Kidney (tissue), 14 donors: ENCODE results near the gene MAPK1. TPM values are rescaled to one million over a fixed set of nuclear protein-coding genes. Genes with fewer than 3 reads are reported as not detected.

Experiments used
- DNase-seq, 5 donors: peaks; one replicate each; pipeline ENCODE4 v3.0.0-alpha.2; 2013 to 2020
- FAIRE-seq: peaks from 2 replicates; lab custom pipeline; 2012; peaks lifted over from hg19 to GRCh38; lab: Jason Lieb, UNC
- H3K27ac ChIP-seq, 2 donors: one replicate each; pipeline ENCODE4 v1.7.0; 2013; ENCODE audit warnings: low read depth in 2 of 2, low read length in 2 of 2, inconsistent platforms in 1 of 2
- H3K27me3 ChIP-seq: one replicate; pipeline ENCODE4 v1.7.1; 2013; ENCODE audit warnings: low read length, inconsistent platforms; ENCODE audit not compliant: control insufficient read depth, insufficient read depth
- H3K36me3 ChIP-seq, 3 donors: one replicate each; pipeline versions ENCODE4 v1.7.0 to v1.7.1; 2013; ENCODE audit warnings: low read length in 3 of 3, control low read depth in 1 of 3, inconsistent platforms in 1 of 3; ENCODE audit not compliant: insufficient read depth in 3 of 3, control insufficient read depth in 2 of 3
- H3K4me1 ChIP-seq, 3 donors: one replicate each; pipeline versions ENCODE4 v1.7.0 to v1.7.1; 2013; ENCODE audit warnings: low read length in 3 of 3, inconsistent platforms in 1 of 3, low read depth in 1 of 3; ENCODE audit not compliant: control insufficient read depth in 2 of 3, insufficient read depth in 2 of 3
- H3K4me3 ChIP-seq, 3 donors: one replicate each; pipeline versions ENCODE4 v1.7.0 to v1.8.1; 2013; ENCODE audit warnings: low read length in 3 of 3, control low read depth in 1 of 3, inconsistent platforms in 1 of 3
- H3K9ac ChIP-seq, 3 donors: one replicate each; pipeline versions ENCODE4 v1.7.0 to v1.7.1; 2013; ENCODE audit warnings: low read length in 3 of 3, control low read depth in 1 of 3, inconsistent platforms in 1 of 3
- H3K9me3 ChIP-seq, 3 donors: one replicate each; pipeline versions ENCODE4 v1.7.0 to v1.7.1; 2013; ENCODE audit warnings: low read length in 3 of 3, control low read depth in 1 of 3, inconsistent platforms in 1 of 3; ENCODE audit not compliant: control insufficient read depth in 2 of 3, insufficient read depth in 1 of 3
- CTCF ChIP-seq: IDR thresholded peaks from 3 replicates; pipeline ENCODE4 v1.5.1; 2012; ENCODE audit warnings: mild to moderate bottlenecking, moderate library complexity, borderline replicate concordance; ENCODE audit not compliant: insufficient read depth; ENCODE audit errors: extremely low read depth
- intact Hi-C: fragments of 100-400 bp; cut with DNase I; formaldehyde crosslinking; loops from one replicate; pipeline ENCODE4 v1.11.1; 2022
- polyA plus RNA-seq: library from polyadenylated mRNA; stranded (reverse); fragments of 350-450 nt; fragmentation: Illumina TruSeq; extraction: RNeasy Lipid Tissue Mini Kit (QIAGEN cat#74804); gene quantifications from one replicate; pipeline ENCODE4 v1.2.3, GENCODE V29; 2014; ENCODE audit warnings: low read depth, low replicate concordance; ENCODE audit not compliant: insufficient read depth
- total RNA-seq: library from RNA; stranded (reverse); fragmentation: NEBNext Ultra II Directional; extraction: Animal tissue kit (Norgen Biotek cat#: 25700); gene quantifications from one replicate; pipeline ENCODE4 v1.2.1, GENCODE V29; 2021
- donor health status: control.
- donor health status: control.
- donor health status: control.
- donor health status: control.
- donor health status: control.
- donor health status: DM: yes; HTN: yes; CAD: no.
- donor health status: Normal renal cell carcinoma (clear cell type).

Gene MAPK1
- total and polyA plus RNA-seq, 2 donors from 2014 or later, result 21.3 to 128 TPM

- TF ChIP-seq CTCF, result no peak
- intact Hi-C loops, result no loop called here
- H3K27ac ChIP-seq, result no peak overlapping the region
Observed at GRCh38 chr22:21766691-21767462, 100.6 kb downstream of the MAPK1 start.

GRCh38 chr22:21765909-21766529 is 101.4 kb downstream of the MAPK1 start:
- H3K27me3 ChIP-seq, result no peaks in the 10 kb centered on the region
- H3K4me1 ChIP-seq, result no peaks in the 10 kb centered on the region
- no peak overlapping the region for H3K4me3 ChIP-seq
- H3K9ac ChIP-seq, result no peak overlapping the region
- H3K36me3 ChIP-seq, result peaks cover 5 to 66% (median 50%) of the 10 kb centered on the region in 3 donors
- no peak for FAIRE-seq
- no peak for DNase-seq
- H3K27ac ChIP-seq, result no peak overlapping the region
- no peaks in the 10 kb centered on the region for H3K9me3 ChIP-seq
- intact Hi-C loops, result no loop called here
- TF ChIP-seq CTCF, result no peak

More at GRCh38 chr22:21766691-21767462, 100.6 kb downstream of the MAPK1 start:
- FAIRE-seq (no peak), DNase-seq (no peak)
- H3K4me3 ChIP-seq, result no peak overlapping the region
- H3K4me1 ChIP-seq, result no peaks in the 10 kb centered on the region
- peaks cover 5 to 70% (median 49%) of the 10 kb centered on the region in 3 donors for H3K36me3 ChIP-seq
- H3K27me3 ChIP-seq, result no peaks in the 10 kb centered on the region
- H3K9me3 ChIP-seq, result no peaks in the 10 kb centered on the region
- H3K9ac ChIP-seq, result no peak overlapping the region

GRCh38 chr22:21764038-21764804 is 103.2 kb downstream of the MAPK1 start:
- FAIRE-seq (no peak), DNase-seq (no peak)
- H3K9ac ChIP-seq, result no peak overlapping the region
- no peak overlapping the region for H3K27ac ChIP-seq
- peaks cover 5 to 60% (median 49%) of the 10 kb centered on the region in 3 donors for H3K36me3 ChIP-seq
- H3K9me3 ChIP-seq, result no peaks in the 10 kb centered on the region
- no peaks in the 10 kb centered on the region for H3K27me3 ChIP-seq
- H3K4me3 ChIP-seq, result no peak overlapping the region
- intact Hi-C loops, result no loop called here
- H3K4me1 ChIP-seq, result no peaks in the 10 kb centered on the region
- no peak for TF ChIP-seq CTCF
